Measurements from ENCODE around the gene ANXA2R.

Gene ANXA2R

DNA sequence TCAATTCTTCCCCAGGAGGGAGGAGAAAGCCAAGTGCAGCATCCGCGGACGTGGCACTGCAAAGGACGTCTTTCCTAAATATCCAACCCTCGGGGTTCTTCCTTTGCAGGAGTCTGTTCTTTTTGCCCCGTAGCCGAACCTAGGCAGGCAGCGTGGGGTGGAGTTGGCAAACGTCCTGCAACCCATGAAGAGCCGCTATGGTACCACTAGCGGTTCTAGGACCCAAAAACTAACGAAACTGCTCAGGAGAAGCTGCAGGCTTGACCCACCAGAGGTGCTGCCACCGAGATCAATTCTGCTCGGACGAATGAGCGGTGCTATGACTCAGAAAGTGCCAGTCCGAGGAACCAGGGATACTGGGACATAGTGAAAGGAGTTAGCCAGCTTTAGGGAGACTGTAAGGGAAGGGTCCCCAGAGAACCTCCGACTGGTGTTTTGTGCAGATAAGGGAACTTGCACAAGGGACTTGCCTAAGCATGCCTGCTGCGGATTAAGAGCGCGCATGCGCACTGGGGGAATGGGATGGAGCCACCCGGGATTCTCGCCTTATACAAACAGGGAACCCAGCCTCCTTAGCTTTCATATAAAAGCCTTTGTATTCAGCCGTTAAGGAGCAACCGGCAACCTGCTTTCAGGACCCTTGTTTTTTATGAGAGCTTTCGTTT, 32.7 kb downstream of the ANXA2R start:
- peak overlapping the region; percentile 84 for H3K4me3 Mint-ChIP-seq
- no peaks in the 10 kb centered on the region for H3K9me3 Mint-ChIP-seq
- H3K27me3 Mint-ChIP-seq, result no peaks in the 10 kb centered on the region
- peak overlapping the region; percentile 96 for H3K27ac Mint-ChIP-seq
- peaks cover 40% of the 10 kb centered on the region for H3K4me1 Mint-ChIP-seq (ENCODE audit: low read depth)
- peaks cover 4% of the 10 kb centered on the region for H3K36me3 Mint-ChIP-seq (ENCODE audit: low read depth)
- peak; percentile 85 for DNase-seq

DNA sequence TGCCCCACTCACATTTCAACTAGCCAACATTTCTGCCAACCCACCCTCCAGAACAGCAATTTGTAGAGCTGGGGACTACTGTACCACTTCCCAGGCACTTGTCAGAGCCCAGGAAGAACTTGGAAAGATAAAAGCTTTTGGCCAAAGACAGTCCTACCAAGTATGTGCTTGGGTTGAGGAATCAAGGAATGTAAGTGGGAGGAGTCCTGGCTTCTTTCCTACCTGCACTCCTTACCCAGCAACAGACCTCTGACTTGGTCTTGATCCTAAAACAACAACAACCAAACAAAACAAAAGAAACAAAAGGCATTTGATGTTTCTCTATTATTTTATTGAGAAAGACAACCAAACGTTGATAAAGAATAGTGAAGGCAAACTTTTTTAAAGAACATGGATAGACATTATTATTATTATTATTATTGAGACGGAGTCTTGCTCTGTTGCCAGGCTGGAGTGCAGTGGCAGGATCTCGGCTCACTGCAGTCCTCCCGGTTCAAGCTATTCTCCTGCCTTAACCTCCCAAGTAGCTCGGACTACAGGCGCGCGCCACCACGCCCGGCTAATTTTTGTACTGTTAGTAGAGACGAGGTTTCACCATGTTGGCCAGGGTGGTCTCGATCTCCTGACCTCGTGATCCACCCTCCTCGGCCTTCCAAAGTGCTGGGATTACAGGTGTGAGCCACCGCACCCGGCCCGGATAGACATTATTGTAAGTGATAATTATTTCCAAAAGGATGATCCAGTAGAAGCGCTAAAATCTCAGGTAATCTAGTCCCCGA, 33.5 kb downstream of the ANXA2R start:
- Mint-ChIP-seq H3K27ac (peak overlapping the region; percentile 96), H3K4me1 (ENCODE audit: low read depth) (peaks cover 40% of the 10 kb centered on the region), H3K36me3 (ENCODE audit: low read depth) (peaks cover 4% of the 10 kb centered on the region), H3K9me3 (no peaks in the 10 kb centered on the region), H3K4me3 (peak overlapping the region; percentile 84), H3K27me3 (no peaks in the 10 kb centered on the region)
- no peak for DNase-seq

GRCh38 chr5:43005031-43005430, 35.1 kb downstream of the ANXA2R start:
- no peak for DNase-seq
- no peak overlapping the region for H3K27ac Mint-ChIP-seq
- peaks cover 10% of the 10 kb centered on the region for H3K27me3 Mint-ChIP-seq
- H3K4me3 Mint-ChIP-seq, result no peak overlapping the region
- H3K4me1 Mint-ChIP-seq (ENCODE audit: low read depth), result peaks cover 34% of the 10 kb centered on the region
- peaks cover 4% of the 10 kb centered on the region for H3K36me3 Mint-ChIP-seq (ENCODE audit: low read depth)
- H3K9me3 Mint-ChIP-seq, result no peaks in the 10 kb centered on the region

DNA sequence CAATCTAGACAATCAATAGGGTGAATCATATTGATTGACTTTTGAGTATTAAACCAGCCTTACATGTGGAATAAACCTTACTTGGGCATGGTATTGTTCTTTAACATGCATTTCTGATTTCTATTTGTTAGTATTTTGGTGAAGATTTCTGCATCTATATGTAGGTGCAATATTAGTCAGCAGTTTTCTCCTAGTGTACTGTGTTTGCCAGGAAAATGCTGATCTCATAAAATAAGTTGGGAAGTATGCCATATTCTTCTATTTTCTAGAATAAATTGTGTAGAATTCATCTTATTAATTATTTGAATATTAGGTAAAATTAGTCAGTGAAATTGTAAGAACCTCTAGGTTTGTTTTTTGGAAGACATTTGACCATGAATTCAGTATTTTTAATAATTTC, 38.4 kb downstream of the ANXA2R start:
- H3K4me3 Mint-ChIP-seq, result no peak overlapping the region

GRCh38 chr5:43000914-43001313, 39.2 kb downstream of the ANXA2R start:
- no peak for DNase-seq
- H3K4me3 Mint-ChIP-seq, result no peak overlapping the region
- H3K4me1 Mint-ChIP-seq (ENCODE audit: low read depth), result peaks cover 21% of the 10 kb centered on the region
- H3K27me3 Mint-ChIP-seq, result peaks cover 12% of the 10 kb centered on the region
- H3K27ac Mint-ChIP-seq, result no peak overlapping the region
- no peaks in the 10 kb centered on the region for H3K9me3 Mint-ChIP-seq
- H3K36me3 Mint-ChIP-seq (ENCODE audit: low read depth), result no peaks in the 10 kb centered on the region

More for the DNA sequence above, 38.4 kb downstream of the ANXA2R start:
- no peaks in the 10 kb centered on the region for H3K36me3 Mint-ChIP-seq (ENCODE audit: low read depth)
- H3K4me1 Mint-ChIP-seq (ENCODE audit: low read depth), result peaks cover 19% of the 10 kb centered on the region
- no peaks in the 10 kb centered on the region for H3K9me3 Mint-ChIP-seq
- DNase-seq, result no peak
- H3K27me3 Mint-ChIP-seq, result peaks cover 12% of the 10 kb centered on the region
- no peak overlapping the region for H3K27ac Mint-ChIP-seq

DNA sequence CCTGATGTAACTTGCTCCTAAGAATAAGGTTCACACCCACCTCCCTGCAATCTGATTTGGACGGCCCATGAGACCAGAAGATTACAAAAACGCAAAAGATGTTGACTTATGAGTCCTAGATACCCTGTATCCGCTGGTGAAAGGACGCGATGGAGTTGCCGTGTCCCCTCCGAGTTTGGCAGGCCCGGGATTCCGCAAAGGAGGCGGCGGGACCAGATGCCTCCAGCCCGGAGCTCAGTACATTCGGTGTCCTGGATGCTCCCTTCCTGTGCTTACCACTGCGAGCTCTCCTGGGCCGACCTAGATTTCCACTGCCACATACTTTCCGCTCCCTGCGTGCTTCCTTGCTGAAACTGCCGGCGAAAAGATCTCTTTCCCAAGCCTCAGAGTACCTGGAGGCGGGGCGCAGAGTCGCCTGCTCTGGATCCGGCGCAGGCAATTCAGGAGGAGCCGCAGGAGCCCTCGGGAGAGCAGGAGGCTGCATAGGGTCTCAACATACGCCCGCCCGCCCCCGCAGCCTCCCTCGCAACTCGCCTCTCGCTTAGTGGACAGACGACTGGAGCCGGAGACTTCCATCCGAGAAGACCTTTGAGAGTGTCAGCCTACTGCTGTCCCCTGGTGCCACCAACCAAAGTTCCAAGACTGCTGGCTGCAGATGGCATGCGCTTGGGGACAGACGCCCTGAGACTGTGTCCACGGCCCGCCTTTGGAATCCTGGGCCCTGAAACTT, 39.8 kb downstream of the ANXA2R start:
- Mint-ChIP-seq H3K36me3 (ENCODE audit: low read depth) (peaks cover 2% of the 10 kb centered on the region), H3K27me3 (peaks cover 12% of the 10 kb centered on the region), H3K4me1 (ENCODE audit: low read depth) (peaks cover 25% of the 10 kb centered on the region), H3K27ac (no peak overlapping the region), H3K9me3 (no peaks in the 10 kb centered on the region), H3K4me3 (peak overlapping the region; percentile 48)
- no peak for DNase-seq

DNA sequence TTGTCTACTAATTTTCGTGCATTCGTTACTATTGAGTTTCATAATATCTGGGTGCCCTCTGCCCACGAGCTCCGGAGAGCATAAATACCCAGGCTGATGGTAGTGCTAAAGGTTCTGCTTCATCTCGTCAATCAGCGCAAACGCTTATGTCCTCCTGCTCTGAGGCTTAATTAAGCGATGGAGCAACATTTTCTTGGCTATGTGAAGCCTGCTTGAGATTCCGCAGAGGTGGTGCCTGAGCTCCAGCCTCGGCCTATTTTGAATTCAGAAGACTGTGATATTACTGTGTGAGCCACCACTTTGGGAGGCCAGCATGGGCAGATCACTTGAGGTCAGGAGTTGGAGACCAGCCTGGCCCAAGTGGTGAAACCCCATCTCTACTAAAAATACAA, 44.8 kb downstream of the ANXA2R start:
- Mint-ChIP-seq H3K9me3 (no peaks in the 10 kb centered on the region), H3K36me3 (ENCODE audit: low read depth) (peaks cover 33% of the 10 kb centered on the region), H3K27me3 (peaks cover 5% of the 10 kb centered on the region), H3K4me3 (peak overlapping the region; percentile 98), H3K27ac (peak overlapping the region; percentile 100), H3K4me1 (ENCODE audit: low read depth) (peaks cover 38% of the 10 kb centered on the region)
- peak; percentile 51 for DNase-seq

GRCh38 chr5:42994555-42995359, 45.4 kb downstream of the ANXA2R start:
- Mint-ChIP-seq H3K4me3 (peak overlapping the region; percentile 98), H3K36me3 (ENCODE audit: low read depth) (peaks cover 33% of the 10 kb centered on the region), H3K9me3 (no peaks in the 10 kb centered on the region), H3K4me1 (ENCODE audit: low read depth) (peaks cover 38% of the 10 kb centered on the region), H3K27me3 (no peaks in the 10 kb centered on the region), H3K27ac (peak overlapping the region; percentile 100)
- DNase-seq, result peak; percentile 89

- Mint-ChIP-seq H3K4me3 (peak overlapping the region; percentile 98), H3K27ac (peak overlapping the region; percentile 100), H3K9me3 (no peaks in the 10 kb centered on the region), H3K4me1 (ENCODE audit: low read depth) (peaks cover 41% of the 10 kb centered on the region), H3K27me3 (no peaks in the 10 kb centered on the region), H3K36me3 (ENCODE audit: low read depth) (peaks cover 36% of the 10 kb centered on the region)
- no peak for DNase-seq
These were observed 45.9 kb downstream of the ANXA2R start for GRCh38 chr5:42994246-42994554.

- no peaks in the 10 kb centered on the region for H3K27me3 Mint-ChIP-seq
- peaks cover 3% of the 10 kb centered on the region for H3K9me3 Mint-ChIP-seq
- H3K36me3 Mint-ChIP-seq (ENCODE audit: low read depth), result peaks cover 41% of the 10 kb centered on the region
- H3K27ac Mint-ChIP-seq, result peak overlapping the region; percentile 100
- H3K4me1 Mint-ChIP-seq (ENCODE audit: low read depth), result peaks cover 46% of the 10 kb centered on the region
- H3K4me3 Mint-ChIP-seq, result peak overlapping the region; percentile 98
- peak; percentile 73 for DNase-seq
These were observed 46.4 kb downstream of the ANXA2R start for GRCh38 chr5:42993516-42994245.

DNA sequence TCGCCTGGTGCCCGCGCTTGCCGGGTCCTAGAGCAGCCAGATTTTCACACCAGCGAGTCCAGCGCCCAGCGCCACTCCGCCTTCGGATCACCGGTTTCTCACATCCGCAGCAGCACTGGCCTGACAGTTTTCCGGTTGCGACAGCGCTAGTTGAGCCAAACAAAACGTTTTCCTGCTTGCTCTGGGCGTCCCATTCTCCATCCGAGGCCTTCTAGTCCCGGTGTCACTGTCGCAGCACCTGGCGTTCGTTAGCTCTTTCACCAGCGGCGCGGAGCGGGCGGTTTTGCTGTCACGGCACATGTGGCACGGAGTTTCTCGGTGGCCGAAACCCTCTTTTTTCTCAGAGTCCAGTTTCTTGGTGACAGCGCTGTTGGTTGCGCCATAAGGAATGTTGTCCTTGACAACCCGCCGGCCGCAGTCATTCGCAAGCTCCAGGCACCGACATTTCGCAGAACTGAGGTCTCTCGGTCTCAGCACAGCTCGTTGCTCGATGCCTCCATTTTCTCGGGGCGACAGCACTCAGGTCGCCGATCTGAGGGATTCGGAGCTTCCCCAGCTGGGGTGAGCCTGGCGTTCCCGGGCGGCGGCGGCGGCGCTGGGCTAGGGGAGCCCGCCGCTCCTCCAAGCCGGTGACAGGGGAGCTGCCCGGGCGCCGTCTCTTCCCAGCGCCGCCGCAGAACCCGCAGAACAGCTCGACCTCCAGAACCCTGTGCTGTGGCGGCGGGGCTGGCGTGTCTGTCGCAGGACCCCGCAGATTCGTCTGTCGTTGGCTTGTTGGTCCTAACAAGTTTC, 47.8 kb downstream of the ANXA2R start:
- no peaks in the 10 kb centered on the region for H3K27me3 Mint-ChIP-seq
- peak; percentile 85 for DNase-seq
- H3K36me3 Mint-ChIP-seq (ENCODE audit: low read depth), result peaks cover 53% of the 10 kb centered on the region
- peaks cover 57% of the 10 kb centered on the region for H3K4me1 Mint-ChIP-seq (ENCODE audit: low read depth)
- H3K9me3 Mint-ChIP-seq, result peaks cover 4% of the 10 kb centered on the region
- peak overlapping the region; percentile 98 for H3K4me3 Mint-ChIP-seq
- H3K27ac Mint-ChIP-seq, result peak overlapping the region; percentile 100

DNA sequence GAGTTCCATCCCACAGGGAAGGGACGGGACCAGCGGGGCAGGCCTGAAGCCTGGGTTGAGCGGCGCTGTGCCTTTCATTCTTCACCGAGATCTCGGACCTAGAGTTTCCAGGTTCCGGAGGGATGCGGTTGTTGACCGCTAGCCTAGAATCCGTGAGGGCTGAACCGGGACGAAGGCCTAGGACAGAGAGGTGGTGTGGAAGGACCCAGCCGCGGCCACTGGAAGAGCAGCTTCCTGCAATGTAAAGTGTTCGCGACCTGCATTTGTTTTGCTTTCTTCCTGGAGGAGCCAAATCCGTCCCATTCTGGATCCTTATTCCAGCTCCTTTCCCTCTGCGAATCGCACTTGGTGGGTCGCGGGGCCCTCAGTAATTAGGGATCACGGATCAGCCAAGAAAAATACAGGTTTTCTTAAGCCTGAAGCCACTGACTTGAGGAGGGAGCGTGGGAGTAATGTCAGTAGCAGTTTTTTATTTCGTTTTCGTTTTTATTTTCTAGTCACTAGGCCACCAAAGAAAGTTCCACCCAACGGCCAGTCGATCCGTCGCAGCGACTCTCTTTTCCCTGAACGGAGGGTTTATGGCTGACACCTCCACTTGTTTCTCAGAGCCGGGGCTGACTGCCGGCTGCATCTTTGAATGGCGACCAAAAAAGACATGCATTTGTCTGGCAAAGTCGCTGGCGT, 48.6 kb downstream of the ANXA2R start:
- Mint-ChIP-seq H3K9me3 (peaks cover 4% of the 10 kb centered on the region), H3K36me3 (ENCODE audit: low read depth) (peaks cover 59% of the 10 kb centered on the region), H3K4me3 (peak overlapping the region; percentile 98), H3K4me1 (ENCODE audit: low read depth) (peaks cover 63% of the 10 kb centered on the region), H3K27me3 (no peaks in the 10 kb centered on the region), H3K27ac (peak overlapping the region; percentile 100)
- no peak for DNase-seq

GRCh38 chr5:42990892-42991291, 49.2 kb downstream of the ANXA2R start:
- Mint-ChIP-seq H3K27ac (peak overlapping the region; percentile 100), H3K9me3 (peaks cover 4% of the 10 kb centered on the region), H3K27me3 (no peaks in the 10 kb centered on the region), H3K4me3 (peak overlapping the region; percentile 98), H3K36me3 (ENCODE audit: low read depth) (peaks cover 65% of the 10 kb centered on the region), H3K4me1 (ENCODE audit: low read depth) (peaks cover 64% of the 10 kb centered on the region)
- DNase-seq, result no peak

Data from activated T-cell treated with anti-CD3 and anti-CD28 coated beads, Interleukin-2, amount 50 U/mL, for 24 hours (primary cell).